K562 (cell line): ENCODE measurements around the gene PPM1N.

Experiments used
- BACH1 ChIP-seq: fragments of 200-800 bp; sonication (Bioruptor generic); IDR thresholded peaks from 2 replicates; pipeline ENCODE4 v1.6.1; 2016; ENCODE audit warnings: missing genetic modification characterization, missing compliant biosample characterization
- CBX2 ChIP-seq: fragments of 200-600 bp; sonication (generic); IDR thresholded peaks from one replicate; pipeline ENCODE4 v1.6.1; 2012; ENCODE audit warnings: mild to moderate bottlenecking, low read length, inconsistent platforms; ENCODE audit not compliant: insufficient read depth, poor library complexity, severe bottlenecking
- CTBP1 ChIP-seq: fragments of 450-650 bp; IDR thresholded peaks from 2 replicates; pipeline ENCODE4 v1.6.1; 2016; ENCODE audit warnings: borderline replicate concordance
- EP300 ChIP-seq: IDR thresholded peaks from 2 replicates; pipeline ENCODE4 v1.6.1; 2012; ENCODE audit warnings: low read length, improper control_type of control experiment
- EZH2 ChIP-seq: IDR thresholded peaks from 2 replicates; pipeline ENCODE4 v1.6.1; 2012; ENCODE audit warnings: low read depth, mild to moderate bottlenecking, inconsistent platforms, low read length, borderline replicate concordance
- FOS ChIP-seq: IDR thresholded peaks from 3 replicates; pipeline ENCODE4 v1.6.1; 2011; ENCODE audit not compliant: insufficient read length; ENCODE audit errors: extremely low read depth
- FOXA1 ChIP-seq: fragments of 450-650 bp; IDR thresholded peaks from 2 replicates; pipeline ENCODE4 v1.6.1; 2016; ENCODE audit warnings: mild to moderate bottlenecking, borderline replicate concordance
- POLR2A ChIP-seq: fragments of 450-650 bp; conservative IDR thresholded peaks from 2 replicates; pipeline ENCODE4 v1.6.1; 2016
- POLR2AphosphoS5 ChIP-seq: IDR thresholded peaks from 2 replicates; pipeline ENCODE4 v1.6.1; 2011; ENCODE audit warnings: mild to moderate bottlenecking, low read depth, low read length, moderate library complexity; ENCODE audit not compliant: control insufficient read depth, insufficient read depth
- ZFP1 ChIP-seq: fragments of 450-650 bp; formaldehyde crosslinking; IDR thresholded peaks from 2 replicates; pipeline ENCODE4 v1.4.0; 2020; ENCODE audit warnings: mild to moderate bottlenecking, mixed read lengths
- TF ChIP-seq, protein P1 (sequence below), 3 experiments: IDR thresholded peaks in 2 of 3; conservative IDR thresholded peaks in 1 of 3; 2 replicates each; pipeline ENCODE4 v1.5.1; 2011 to 2012; ENCODE audit warnings: low read length in 3 of 3, mild to moderate bottlenecking in 3 of 3, control low read depth in 2 of 3, improper control_type of control experiment in 1 of 3, inconsistent platforms in 1 of 3, low read depth in 1 of 3, mixed read lengths in 1 of 3, moderate library complexity in 1 of 3; ENCODE audit not compliant: insufficient read depth in 2 of 3

DNA sequence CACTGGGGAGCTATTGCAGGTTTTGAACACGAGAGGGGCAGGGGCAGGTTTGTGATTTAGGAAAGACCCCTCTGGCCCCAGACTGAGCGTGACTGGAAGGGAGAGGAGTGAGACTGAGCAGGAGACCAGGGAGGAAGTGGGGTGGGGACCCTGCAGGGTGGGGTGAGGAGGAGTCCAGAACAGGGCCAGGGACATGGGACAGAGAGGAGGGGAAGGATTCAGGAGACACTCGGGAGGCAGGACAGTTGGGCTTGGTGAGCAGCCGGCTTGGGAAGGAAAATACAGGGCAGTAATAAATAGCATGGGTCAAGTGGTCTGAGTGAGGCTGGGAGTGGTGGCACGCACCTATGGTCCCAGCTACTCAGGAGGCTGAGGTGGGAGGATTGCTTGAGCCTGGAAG is 21.1 kb upstream of the PPM1N start:
- TF ChIP-seq POLR2AphosphoS5 = no peak
- TF ChIP-seq, protein P1, sequence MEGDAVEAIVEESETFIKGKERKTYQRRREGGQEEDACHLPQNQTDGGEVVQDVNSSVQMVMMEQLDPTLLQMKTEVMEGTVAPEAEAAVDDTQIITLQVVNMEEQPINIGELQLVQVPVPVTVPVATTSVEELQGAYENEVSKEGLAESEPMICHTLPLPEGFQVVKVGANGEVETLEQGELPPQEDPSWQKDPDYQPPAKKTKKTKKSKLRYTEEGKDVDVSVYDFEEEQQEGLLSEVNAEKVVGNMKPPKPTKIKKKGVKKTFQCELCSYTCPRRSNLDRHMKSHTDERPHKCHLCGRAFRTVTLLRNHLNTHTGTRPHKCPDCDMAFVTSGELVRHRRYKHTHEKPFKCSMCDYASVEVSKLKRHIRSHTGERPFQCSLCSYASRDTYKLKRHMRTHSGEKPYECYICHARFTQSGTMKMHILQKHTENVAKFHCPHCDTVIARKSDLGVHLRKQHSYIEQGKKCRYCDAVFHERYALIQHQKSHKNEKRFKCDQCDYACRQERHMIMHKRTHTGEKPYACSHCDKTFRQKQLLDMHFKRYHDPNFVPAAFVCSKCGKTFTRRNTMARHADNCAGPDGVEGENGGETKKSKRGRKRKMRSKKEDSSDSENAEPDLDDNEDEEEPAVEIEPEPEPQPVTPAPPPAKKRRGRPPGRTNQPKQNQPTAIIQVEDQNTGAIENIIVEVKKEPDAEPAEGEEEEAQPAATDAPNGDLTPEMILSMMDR (IDR thresholded peaks at IDR 0.05 in 2 of 3, conservative IDR thresholded peaks at IDR 0.05 in 1 of 3; ENCODE audit: insufficient read depth in 2 of 3, low read depth in 1 of 3, low read length in 3 of 3) = no peak
- TF ChIP-seq CTBP1 = no peak
- TF ChIP-seq FOXA1 = no peak
- no peak for TF ChIP-seq EP300
- no peak for TF ChIP-seq EZH2
- no peak for TF ChIP-seq FOS
- no peak for TF ChIP-seq ZFP1 (CRISPR knock-in tag)
- no peak for TF ChIP-seq CBX2
- TF ChIP-seq BACH1 (tag) = no peak
- no peak for TF ChIP-seq POLR2A
